Adrenal gland (tissue), 5 donors: Measurements from ENCODE around the gene POLR1H.

Experiments
- CTCF ChIP-seq, 6 experiments: fragments of 450-650 bp in 4 of 6; fragments of 200-600 bp in 2 of 6; sonication (generic) in 1 of 6; IDR thresholded peaks; 1 replicate in 5 of 6; 2 replicates in 1 of 6; pipeline versions ENCODE4 v1.5.1 to v1.8.0; 2016 to 2021; ENCODE audit warnings: antibody characterized with exemption in 6 of 6, mild to moderate bottlenecking in 2 of 6, moderate library complexity in 1 of 6
- POLR2A ChIP-seq, 2 donors: fragments of 450-650 bp; IDR thresholded peaks; one replicate each; pipeline ENCODE4 v1.6.1; 2017; ENCODE audit warnings: antibody characterized with exemption in 2 of 2, mild to moderate bottlenecking in 2 of 2, moderate library complexity in 1 of 2
- donor health status: DM: no; HTN: no; CAD: no.

- TF ChIP-seq CTCF (IDR thresholded peaks at IDR 0.05) (no peak), POLR2A (IDR thresholded peaks at IDR 0.05) (no peak)
These were observed 893 bp downstream of the POLR1H start for GRCh38 chr6:30061858-30062458.
